G401 (cell line): ENCODE measurements around the gene GSE1. TPM values are rescaled to one million over a fixed set of nuclear protein-coding genes. Genes with fewer than 3 reads are reported as not detected.

Source experiments
- DNase-seq: peaks from one replicate; pipeline ENCODE4 v3.0.0-alpha.2; 2015; ENCODE audit warnings: low spot score
- in situ Hi-C: cut with HindIII; loops from 2 replicates; pipeline ENCODE4 v1.10.0; 2016; ENCODE audit warnings: low sequenced_read_pairs, mixed read lengths
- total RNA-seq: library from RNA; depleted of rRNA; stranded (reverse); fragments of >200 nt; shearing (Covaris generic); gene quantifications from 2 replicates; pipeline ENCODE4 v1.2.3, GENCODE V29; 2014

The GSE1 gene
- total RNA-seq, 1 experiment from 2014 or later, result 35.6 TPM

- in situ Hi-C loops, result no loop called here
- DNase-seq, result no peak
Measured at GRCh38 chr16:85637808-85638647, 24.9 kb downstream of the GSE1 start.

DNA sequence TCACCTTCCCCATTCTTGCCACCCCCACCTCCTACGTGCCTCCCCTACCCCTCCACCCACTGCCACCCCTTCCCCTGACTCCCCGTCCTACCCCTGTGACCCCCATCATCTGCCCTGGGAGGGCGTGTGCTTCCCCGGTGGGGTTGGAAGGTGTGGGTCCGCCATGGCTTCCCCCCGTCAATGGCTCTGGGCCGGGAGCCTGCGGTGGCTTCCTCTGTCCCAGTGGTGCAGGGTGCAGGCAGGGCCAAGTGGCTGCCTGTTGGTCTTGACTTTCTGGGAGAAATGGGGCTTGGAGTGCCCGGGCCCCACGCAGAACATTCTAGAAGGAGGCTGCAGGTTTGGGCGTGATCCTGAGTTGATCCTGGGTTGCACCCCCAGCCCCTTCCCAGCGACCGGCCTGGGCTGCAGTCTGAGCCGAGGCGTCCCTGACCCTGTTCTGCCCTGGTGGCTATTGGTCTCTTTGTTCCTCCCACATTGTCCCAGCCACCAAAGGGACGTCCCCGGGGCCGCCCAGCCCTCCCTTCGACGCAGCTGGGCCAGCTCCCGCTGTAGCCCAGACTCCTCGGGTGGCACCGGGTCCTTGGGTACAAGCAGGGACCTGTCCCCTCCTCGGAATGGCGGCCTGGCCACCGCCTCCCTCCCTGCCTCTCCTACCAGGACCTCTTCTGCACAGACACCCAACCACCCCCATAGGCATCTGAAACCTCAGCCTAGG, 25.7 kb downstream of the GSE1 start:
- in situ Hi-C loops, result no loop called here
- no peak for DNase-seq

DNA sequence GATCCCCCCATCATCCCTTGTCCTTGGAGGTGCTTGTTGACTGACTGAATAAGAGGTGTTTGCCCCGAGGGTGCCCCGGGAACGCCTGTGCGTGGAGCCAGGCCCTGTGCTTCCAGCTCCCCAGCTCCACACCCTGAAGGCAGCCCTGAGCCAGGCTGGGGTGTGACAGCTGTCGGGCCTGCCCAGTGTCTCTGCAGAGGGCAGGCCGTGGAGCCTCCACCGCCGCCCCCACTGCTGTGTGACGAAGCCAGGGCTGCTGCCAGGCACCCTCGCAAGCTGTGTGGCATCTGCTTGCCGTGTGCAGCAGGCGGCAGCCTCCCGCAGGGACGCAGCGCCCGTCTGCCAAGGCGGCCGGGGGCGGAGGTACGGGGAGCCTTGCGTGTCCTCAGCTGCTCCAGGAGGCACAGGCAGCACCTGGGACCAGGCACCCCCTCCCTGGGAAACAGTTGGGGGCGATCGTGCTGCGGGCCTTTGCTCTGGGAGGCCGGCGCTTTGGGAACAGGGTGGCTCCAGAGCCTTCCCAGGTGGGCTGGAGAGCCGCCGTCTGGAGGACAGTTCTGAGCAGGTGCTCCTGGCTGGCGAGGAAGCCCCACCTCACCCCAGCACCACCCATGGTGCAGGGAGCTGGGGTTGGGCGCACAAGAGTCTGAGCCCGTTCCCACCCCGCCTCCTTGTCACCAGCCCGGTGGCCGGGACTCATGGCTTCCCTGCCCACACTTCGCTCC, 26.6 kb downstream of the GSE1 start:
- no peak for DNase-seq
- in situ Hi-C loops, result no loop called here

- DNase-seq, result no peak
- in situ Hi-C loops, result no loop called here
Measured at GRCh38 chr16:85640254-85640558, 27.1 kb downstream of the GSE1 start.

GRCh38 chr16:85640585-85640984, 27.5 kb downstream of the GSE1 start:
- in situ Hi-C loops, result no loop called here
- DNase-seq, result no peak

GRCh38 chr16:85641305-85641704, 28.2 kb downstream of the GSE1 start:
- in situ Hi-C loops, result no loop called here
- DNase-seq, result no peak

DNA sequence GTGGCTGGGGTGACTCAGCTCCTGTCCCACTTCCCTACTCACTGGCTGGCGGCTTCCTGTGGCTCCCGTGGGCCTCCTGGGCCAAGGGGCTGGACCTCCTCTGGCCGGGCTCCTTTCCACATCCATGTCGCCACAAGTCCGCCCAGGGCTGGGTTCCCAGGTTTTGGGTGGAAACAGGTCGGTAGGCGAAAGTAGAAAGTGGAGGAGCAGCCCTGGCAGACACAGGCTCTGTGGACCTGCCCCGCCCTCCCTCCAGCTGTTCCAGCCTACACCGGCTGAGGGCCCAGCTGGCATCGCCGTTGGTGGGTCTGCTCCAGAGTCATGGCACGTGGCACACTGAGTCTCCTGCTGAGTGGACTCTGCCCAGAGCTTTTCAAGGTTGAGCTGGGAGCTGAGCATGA, 28.7 kb downstream of the GSE1 start:
- in situ Hi-C loops, result no loop called here
- DNase-seq, result no peak

DNA sequence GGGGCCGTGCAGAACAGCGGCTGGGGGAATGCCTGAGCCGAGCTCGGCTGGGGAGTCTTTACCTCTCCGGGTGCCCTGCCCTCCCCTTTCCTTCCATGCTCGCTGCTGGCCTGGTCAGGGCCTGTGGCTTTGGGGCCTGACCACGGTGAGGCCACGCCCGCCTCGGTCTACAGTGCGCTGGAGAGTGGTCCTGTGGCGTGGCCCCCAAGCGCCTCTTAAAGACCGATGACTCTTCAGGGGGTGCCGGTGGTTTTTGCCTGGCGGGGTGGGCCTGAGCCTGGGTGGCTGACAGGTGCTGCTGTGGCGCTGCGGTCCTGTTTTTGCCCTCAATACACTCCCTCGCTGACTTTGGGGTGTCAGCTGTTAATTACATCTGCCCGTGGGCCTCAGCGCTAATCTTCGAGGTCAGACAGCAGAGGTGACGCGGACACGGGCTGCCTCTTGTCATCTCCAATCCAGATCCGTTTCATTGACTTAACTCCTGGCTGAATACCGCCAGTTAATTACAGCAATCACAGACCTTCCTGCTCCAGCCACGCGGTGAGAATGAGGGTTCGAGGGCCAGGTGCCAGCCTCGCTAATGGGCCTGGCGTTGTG, 29.7 kb downstream of the GSE1 start:
- DNase-seq, result no peak
- in situ Hi-C loops, result no loop called here

DNA sequence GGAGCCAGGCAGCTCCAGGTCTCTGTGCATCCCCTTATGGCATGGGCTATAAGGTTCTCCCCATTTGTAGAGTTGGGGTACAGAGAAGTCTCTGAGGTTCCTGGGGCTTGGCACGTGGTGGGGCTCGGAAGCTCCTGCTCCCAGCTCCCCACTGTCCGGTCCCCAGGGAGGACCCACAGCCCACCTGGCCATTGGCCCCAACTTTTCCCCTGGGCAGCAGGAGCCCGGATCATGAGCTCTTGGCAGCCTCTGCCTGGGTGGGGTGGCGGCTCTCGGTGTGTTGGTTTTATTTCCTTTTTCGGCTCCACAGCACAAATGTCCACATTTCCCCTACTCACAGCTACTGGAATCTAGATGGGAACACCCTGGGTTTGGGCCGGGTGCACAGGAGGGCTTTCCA, 30.5 kb downstream of the GSE1 start:
- in situ Hi-C loops, result no loop called here
- DNase-seq, result no peak

GRCh38 chr16:85644093-85644712, 31.1 kb downstream of the GSE1 start:
- in situ Hi-C loops, result no loop called here
- no peak for DNase-seq

GRCh38 chr16:85645021-85645589, 32.0 kb downstream of the GSE1 start:
- in situ Hi-C loops, result no loop called here
- no peak for DNase-seq

GRCh38 chr16:85646358-85646907, 33.3 kb downstream of the GSE1 start:
- in situ Hi-C loops, result no loop called here
- DNase-seq, result no peak

DNA sequence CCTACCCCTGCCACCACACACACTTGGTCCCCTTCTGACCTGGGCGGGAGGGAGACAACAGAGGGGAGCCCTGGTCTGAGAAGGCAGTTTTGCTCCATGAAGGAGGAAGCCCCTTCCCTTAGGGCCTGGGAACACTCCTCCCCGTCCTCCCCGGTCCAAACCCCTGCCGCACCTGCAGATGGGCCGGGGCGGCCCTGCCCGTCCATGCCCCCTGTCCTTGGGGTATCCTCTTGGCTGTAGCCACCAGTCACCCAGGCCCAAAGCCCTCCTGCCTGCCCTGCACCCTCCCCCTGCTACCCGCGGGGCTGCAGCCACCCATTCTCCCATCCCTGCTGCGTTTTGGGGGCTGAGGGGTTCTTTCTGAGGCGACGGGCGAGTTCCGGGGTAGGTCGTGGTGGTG, 33.9 kb downstream of the GSE1 start:
- DNase-seq, result no peak
- in situ Hi-C loops, result no loop called here

DNA sequence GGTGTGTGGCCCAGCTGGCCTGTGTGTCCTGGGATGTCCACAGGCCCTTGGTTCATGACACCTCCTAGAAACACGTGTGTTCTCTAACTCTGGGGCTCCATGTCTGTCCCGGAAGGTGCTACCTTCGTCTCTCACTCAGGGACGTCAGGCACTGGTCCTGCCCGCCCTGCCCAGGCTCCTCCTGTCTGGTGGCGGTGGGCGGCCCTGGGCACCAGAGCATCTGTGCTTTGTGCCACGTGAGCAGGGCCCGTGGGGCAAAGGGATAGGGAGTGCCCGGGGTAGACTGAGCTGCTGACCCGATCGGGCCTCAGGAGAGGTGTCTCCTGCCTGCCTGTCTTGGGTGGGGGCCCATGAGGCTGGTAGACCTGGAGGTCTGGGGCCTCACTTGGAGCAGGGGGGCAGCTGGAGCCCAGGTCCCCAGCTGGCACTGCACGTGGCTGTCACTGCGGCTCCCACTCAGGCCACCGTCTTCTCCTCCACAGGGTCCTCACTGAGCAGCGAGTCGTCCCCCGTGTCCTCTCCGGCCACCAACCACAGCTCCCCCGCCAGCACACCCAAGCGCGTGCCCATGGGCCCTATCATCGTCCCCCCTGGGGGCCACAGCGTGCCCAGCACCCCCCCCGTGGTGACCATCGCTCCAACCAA, 35.1 kb downstream of the GSE1 start:
- in situ Hi-C loops, result no loop called here
- DNase-seq, result no peak

- in situ Hi-C loops, result no loop called here
Measured at GRCh38 chr16:85648805-85649204, 35.7 kb downstream of the GSE1 start.

GRCh38 chr16:85649411-85650134, 36.5 kb downstream of the GSE1 start:
- in situ Hi-C loops, result no loop called here
- no peak for DNase-seq

More at GRCh38 chr16:85648805-85649204, 35.7 kb downstream of the GSE1 start:
- no peak for DNase-seq

GRCh38 chr16:85650135-85650843, 37.2 kb downstream of the GSE1 start:
- in situ Hi-C loops, result no loop called here
- no peak for DNase-seq
